GM04503 (cell line): Measurements from ENCODE around the gene NRXN2.
"Not testable (repeated sequence)": the region's sequence is repeated elsewhere in the genome, so short reads cannot be mapped to it uniquely, and the experiment has no call there.

Source experiments
- DNase-seq: peaks from one replicate; pipeline ENCODE4 v3.0.0-alpha.2; 2012; ENCODE audit warnings: low read depth

NRXN2 gene

GRCh38 chr11:64563966-64564365, 159.0 kb downstream of the NRXN2 start:
- no peak for DNase-seq

DNA sequence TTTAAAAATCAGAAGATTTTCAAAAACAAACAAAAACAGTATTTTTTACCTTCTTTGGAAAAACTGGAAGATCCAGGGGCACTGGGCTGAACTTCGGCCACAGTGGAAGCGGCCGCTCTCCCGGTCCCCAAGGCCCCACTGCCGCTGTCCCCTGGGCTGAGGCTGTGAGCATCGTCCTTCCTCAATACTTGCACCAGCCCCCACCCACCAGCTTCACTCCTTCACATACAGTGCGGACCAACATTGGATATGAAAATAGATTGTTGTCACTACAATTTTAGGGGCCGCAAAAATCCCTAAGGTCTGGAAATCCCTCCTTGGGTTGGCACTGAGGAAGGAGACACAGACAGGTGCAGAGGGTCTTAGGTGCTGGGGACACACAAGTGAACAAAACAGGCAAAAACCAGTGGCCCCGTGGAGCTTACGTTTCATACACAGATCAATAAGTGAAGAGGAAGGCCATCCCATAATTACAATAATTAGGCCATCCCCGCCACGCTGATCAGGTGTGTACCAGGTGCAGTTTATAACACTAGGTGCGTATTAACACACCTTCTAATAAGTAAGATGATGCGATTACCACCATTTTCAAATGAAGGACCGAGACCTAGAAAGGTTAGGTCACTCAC, 160.2 kb downstream of the NRXN2 start:
- no peak for DNase-seq

DNA sequence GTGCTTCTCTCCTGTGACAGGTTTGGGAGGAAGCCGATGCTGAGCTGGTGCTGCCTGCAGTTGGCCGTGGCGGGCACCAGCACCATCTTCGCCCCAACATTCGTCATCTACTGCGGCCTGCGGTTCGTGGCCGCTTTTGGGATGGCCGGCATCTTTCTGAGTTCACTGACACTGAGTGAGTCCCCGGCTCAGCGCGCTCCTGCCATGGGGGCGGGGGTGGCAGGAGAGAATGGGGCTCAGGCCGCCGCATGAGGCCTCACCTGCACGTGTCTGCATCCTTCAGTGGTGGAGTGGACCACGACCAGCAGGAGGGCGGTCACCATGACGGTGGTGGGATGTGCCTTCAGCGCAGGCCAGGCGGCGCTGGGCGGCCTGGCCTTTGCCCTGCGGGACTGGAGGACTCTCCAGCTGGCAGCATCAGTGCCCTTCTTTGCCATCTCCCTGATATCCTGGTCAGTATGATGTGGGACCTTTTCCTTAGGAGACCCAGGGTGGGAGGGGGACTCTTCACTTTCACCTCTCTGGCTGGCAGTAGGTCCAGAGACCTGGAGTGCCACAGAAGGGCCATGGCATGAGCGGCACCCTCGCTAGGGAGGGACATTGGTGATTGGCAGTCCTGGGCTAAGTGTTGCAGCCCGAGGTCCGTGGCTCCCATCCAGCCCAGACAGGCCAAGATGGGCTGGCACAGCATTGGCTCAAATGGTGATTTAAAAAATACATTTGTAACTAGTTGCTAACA, 160.8 kb downstream of the NRXN2 start:
- DNase-seq = no peak

- DNase-seq = not testable (repeated sequence)
These were observed 161.6 kb downstream of the NRXN2 start for GRCh38 chr11:64561429-64561828.

GRCh38 chr11:64560941-64561340, 162.1 kb downstream of the NRXN2 start:
- DNase-seq = no peak

GRCh38 chr11:64560139-64560771, 162.7 kb downstream of the NRXN2 start:
- DNase-seq = no peak

DNA sequence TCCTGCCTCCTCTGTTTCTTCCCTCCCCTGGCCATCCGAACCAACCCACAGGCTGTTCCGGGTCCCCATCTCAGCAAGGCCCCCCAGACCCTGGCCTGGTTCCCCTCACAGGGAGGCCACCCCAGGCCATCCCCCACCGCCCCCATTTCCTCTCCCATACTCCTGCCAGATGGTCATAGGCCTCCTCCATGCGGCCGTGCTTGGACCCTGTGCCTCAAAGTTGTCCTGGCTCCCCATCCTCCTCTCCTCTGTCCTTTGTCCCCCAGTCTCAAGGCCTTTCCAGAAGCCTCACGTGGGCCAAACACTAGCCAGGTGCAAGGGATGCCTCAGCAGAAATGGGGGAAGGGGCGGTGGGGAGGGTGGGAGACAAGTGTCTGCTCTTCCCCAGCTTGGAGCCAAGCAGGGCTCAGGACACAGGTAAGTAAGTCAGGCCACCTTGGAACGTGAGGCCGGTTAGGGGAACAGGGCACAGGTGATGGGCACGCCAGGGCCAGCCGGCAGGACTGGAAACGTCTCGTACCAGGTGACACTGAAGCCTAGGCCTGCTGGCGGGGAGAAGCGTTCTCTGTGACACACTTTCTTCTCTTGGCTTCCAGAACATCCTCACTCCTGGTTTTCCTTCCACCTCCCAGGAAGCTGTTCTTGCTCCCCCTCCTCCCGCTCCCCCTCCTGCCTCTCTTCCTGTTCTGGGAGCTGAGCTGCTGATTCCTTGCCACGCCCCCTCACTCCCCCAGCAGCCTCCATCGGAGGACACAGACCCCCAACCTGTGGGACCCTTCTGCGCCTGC, 163.5 kb downstream of the NRXN2 start:
- no peak for DNase-seq

- DNase-seq = no peak
These were observed 164.1 kb downstream of the NRXN2 start for GRCh38 chr11:64558869-64559268.

GRCh38 chr11:64558065-64558745, 164.8 kb downstream of the NRXN2 start:
- DNase-seq = no peak

DNA sequence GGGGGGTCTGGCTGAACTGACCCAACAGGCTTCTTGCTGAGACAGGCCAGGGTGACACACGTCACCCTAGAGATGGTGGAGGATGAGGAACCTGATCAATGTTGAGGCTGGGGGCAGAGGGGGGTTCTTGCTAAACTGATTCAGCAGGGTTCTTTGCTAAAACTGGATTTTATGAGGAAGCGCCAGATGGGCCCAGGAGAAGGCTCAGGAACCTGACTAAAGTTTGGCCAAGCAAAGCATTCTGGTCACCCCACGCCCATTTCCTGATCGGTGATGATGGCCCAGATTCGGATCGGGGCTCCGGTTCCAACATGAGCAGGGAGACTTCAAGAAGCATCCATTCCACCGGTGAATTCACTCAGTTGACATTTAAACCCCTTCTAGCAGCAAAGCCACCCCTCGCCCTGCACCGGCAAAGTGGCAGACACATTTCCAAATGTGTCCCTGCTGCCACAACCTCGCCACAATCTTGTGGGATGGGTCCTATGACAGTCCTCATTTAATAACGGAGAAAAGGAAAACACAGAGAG, 166.2 kb downstream of the NRXN2 start:
- DNase-seq = no peak
